Measurements from ENCODE around the gene SLC24A3.
A peak's percentile ranks its signal among the peaks of the same experiment; 100 is the strongest.

Gene SLC24A3

GRCh38 chr20:19397226-19397625, 184.8 kb downstream of the SLC24A3 start:
- H3K9me3 Mint-ChIP-seq: peaks cover 43% of the 10 kb centered on the region
- peaks cover 20% of the 10 kb centered on the region for H3K36me3 Mint-ChIP-seq (ENCODE audit: low read depth)
- no peak for TF ChIP-seq CTCF (IDR thresholded peaks at IDR 0.05; ENCODE audit: unreplicated experiment in 3 of 3)
- H3K27me3 Mint-ChIP-seq (ENCODE audit: low read depth): no peaks in the 10 kb centered on the region
- peaks cover 22% of the 10 kb centered on the region for H3K4me1 Mint-ChIP-seq
- peak overlapping the region; percentile 13 to 23 (median 23) for H3K27ac Mint-ChIP-seq
- no peak overlapping the region for H3K4me3 Mint-ChIP-seq

GRCh38 chr20:19397666-19398065, 185.2 kb downstream of the SLC24A3 start:
- H3K4me1 Mint-ChIP-seq: peaks cover 22% of the 10 kb centered on the region

GRCh38 chr20:19401096-19401495, 188.7 kb downstream of the SLC24A3 start:
- Mint-ChIP-seq H3K4me1 (peaks cover 15% of the 10 kb centered on the region), H3K9me3 (peaks cover 30% of the 10 kb centered on the region), H3K36me3 (ENCODE audit: low read depth) (peaks cover 17% of the 10 kb centered on the region), H3K27ac (no peak overlapping the region), H3K27me3 (ENCODE audit: low read depth) (no peaks in the 10 kb centered on the region), H3K4me3 (no peak overlapping the region)
- no peak for TF ChIP-seq CTCF (IDR thresholded peaks at IDR 0.05; ENCODE audit: unreplicated experiment in 3 of 3)

More at GRCh38 chr20:19397666-19398065, 185.2 kb downstream of the SLC24A3 start:
- Mint-ChIP-seq H3K36me3 (ENCODE audit: low read depth) (peaks cover 20% of the 10 kb centered on the region), H3K27ac (peak overlapping the region in 1 of 3 experiments; percentile 23), H3K4me3 (no peak overlapping the region), H3K27me3 (ENCODE audit: low read depth) (no peaks in the 10 kb centered on the region), H3K9me3 (peaks cover 39% of the 10 kb centered on the region)
- TF ChIP-seq CTCF (IDR thresholded peaks at IDR 0.05; ENCODE audit: unreplicated experiment in 3 of 3): no peak

GRCh38 chr20:19403549-19403948, 191.1 kb downstream of the SLC24A3 start:
- H3K27me3 Mint-ChIP-seq (ENCODE audit: low read depth): no peaks in the 10 kb centered on the region
- TF ChIP-seq CTCF (IDR thresholded peaks at IDR 0.05; ENCODE audit: unreplicated experiment in 3 of 3): no peak

GRCh38 chr20:19404826-19405225, 192.4 kb downstream of the SLC24A3 start:
- TF ChIP-seq CTCF (IDR thresholded peaks at IDR 0.05; ENCODE audit: unreplicated experiment in 3 of 3): no peak
- peaks cover 12% of the 10 kb centered on the region for H3K4me1 Mint-ChIP-seq
- no peak overlapping the region for H3K27ac Mint-ChIP-seq
- peaks cover 8% of the 10 kb centered on the region for H3K9me3 Mint-ChIP-seq
- peaks cover 8% of the 10 kb centered on the region for H3K36me3 Mint-ChIP-seq (ENCODE audit: low read depth)
- H3K27me3 Mint-ChIP-seq (ENCODE audit: low read depth): peaks cover 3% of the 10 kb centered on the region
- H3K4me3 Mint-ChIP-seq: no peak overlapping the region

More at GRCh38 chr20:19403549-19403948, 191.1 kb downstream of the SLC24A3 start:
- H3K9me3 Mint-ChIP-seq: peaks cover 19% of the 10 kb centered on the region
- no peak overlapping the region for H3K4me3 Mint-ChIP-seq
- no peak overlapping the region for H3K27ac Mint-ChIP-seq
- peaks cover 12% of the 10 kb centered on the region for H3K4me1 Mint-ChIP-seq
- H3K36me3 Mint-ChIP-seq (ENCODE audit: low read depth): peaks cover 14% of the 10 kb centered on the region

- H3K27me3 Mint-ChIP-seq (ENCODE audit: low read depth): peaks cover 3% of the 10 kb centered on the region
- H3K36me3 Mint-ChIP-seq (ENCODE audit: low read depth): peaks cover 5% of the 10 kb centered on the region
- H3K27ac Mint-ChIP-seq: peak overlapping the region in 1 of 3 experiments; percentile 49
- TF ChIP-seq CTCF (IDR thresholded peaks at IDR 0.05; ENCODE audit: unreplicated experiment in 3 of 3): no peak
- no peaks in the 10 kb centered on the region for H3K9me3 Mint-ChIP-seq
- H3K4me3 Mint-ChIP-seq: no peak overlapping the region
- H3K4me1 Mint-ChIP-seq: peaks cover 12% of the 10 kb centered on the region
Measured at GRCh38 chr20:19405958-19406357, 193.5 kb downstream of the SLC24A3 start.

Measured in nephron (organoid).